OCI-LY1 (cell line): ENCODE measurements around the gene SHROOM3.

Experiments used
- H2AFZ ChIP-seq: fragments of 200-600 bp; sonication (generic), shearing (Covaris generic); 2 replicates; pipeline ENCODE4 v1.6.0; 2014; ENCODE audit warnings: antibody characterized with exemption, mild to moderate bottlenecking, low read length
- H3F3A ChIP-seq: fragments of 200-600 bp; sonication (generic), shearing (Covaris generic); 2 replicates; pipeline ENCODE4 v1.6.0; 2014; ENCODE audit warnings: mild to moderate bottlenecking, antibody characterized with exemption, low read length, moderate library complexity; ENCODE audit not compliant: insufficient read depth
- H3K27ac ChIP-seq: fragments of 200-600 bp; sonication (generic); 2 replicates; pipeline ENCODE4 v1.5.1; 2014; ENCODE audit warnings: low read length, mixed run types, mild to moderate bottlenecking, low read depth; ENCODE audit not compliant: poor library complexity, severe bottlenecking
- H3K27me3 ChIP-seq: fragments of 200-600 bp; sonication (generic); 2 replicates; pipeline ENCODE4 v1.6.0; 2014; ENCODE audit warnings: antibody characterized with exemption, mild to moderate bottlenecking, low read length, moderate library complexity; ENCODE audit not compliant: insufficient read depth
- H3K36me3 ChIP-seq: fragments of 200-600 bp; sonication (generic); 2 replicates; pipeline ENCODE4 v1.6.1; 2014; ENCODE audit warnings: mild to moderate bottlenecking, antibody characterized with exemption, low read length, moderate library complexity, mixed read lengths; ENCODE audit not compliant: insufficient read depth
- H3K4me1 ChIP-seq: fragments of 200-600 bp; sonication (generic); 2 replicates; pipeline ENCODE4 v1.5.1; 2014; ENCODE audit warnings: mild to moderate bottlenecking, low read length, moderate library complexity; ENCODE audit not compliant: insufficient read depth, severe bottlenecking
- H3K4me2 ChIP-seq: fragments of 200-600 bp; sonication (generic), shearing (Covaris generic); 2 replicates; pipeline ENCODE4 v1.6.1; 2014; ENCODE audit warnings: low read length
- H3K4me3 ChIP-seq: fragments of 200-600 bp; sonication (generic); 2 replicates; pipeline ENCODE4 v1.5.1; 2014; ENCODE audit warnings: low read length, low read depth, mild to moderate bottlenecking, mixed read lengths; ENCODE audit not compliant: poor library complexity, severe bottlenecking
- H3K79me2 ChIP-seq: fragments of 200-600 bp; shearing (Covaris generic); 2 replicates; pipeline ENCODE4 v1.6.1; 2016; ENCODE audit warnings: mixed run types, low read length, mixed read lengths; ENCODE audit not compliant: insufficient read depth
- H3K9ac ChIP-seq: fragments of 200-600 bp; sonication (generic), shearing (Covaris generic); 2 replicates; pipeline ENCODE4 v1.6.1; 2014; ENCODE audit warnings: mild to moderate bottlenecking, low read length, mixed read lengths
- H3K9me2 ChIP-seq: fragments of 200-600 bp; sonication (generic), shearing (Covaris generic); 2 replicates; pipeline ENCODE4 v1.6.1; 2014; ENCODE audit warnings: low read depth, mild to moderate bottlenecking, low read length, mixed read lengths
- H3K9me3 ChIP-seq: fragments of 200-600 bp; shearing (Covaris generic); 2 replicates; pipeline ENCODE4 v1.6.1; 2014; ENCODE audit warnings: low read length, mixed read lengths
- H4K20me1 ChIP-seq: fragments of 200-600 bp; sonication (generic), shearing (Covaris generic); 2 replicates; pipeline ENCODE4 v1.6.0; 2016; ENCODE audit warnings: mild to moderate bottlenecking, low read length; ENCODE audit not compliant: insufficient read depth
- CTCF ChIP-seq: fragments of 200-600 bp; sonication (generic), shearing (Covaris generic); IDR thresholded peaks from 2 replicates; pipeline ENCODE4 v1.5.1; 2017; ENCODE audit warnings: mild to moderate bottlenecking, antibody characterized with exemption, low read length, moderate library complexity, mixed read lengths
- EZH2 ChIP-seq: fragments of 200-600 bp; sonication (generic), shearing (Covaris generic); IDR thresholded peaks from 2 replicates; pipeline ENCODE4 v1.8.0; 2017; ENCODE audit warnings: borderline replicate concordance, mixed run types, mild to moderate bottlenecking, antibody characterized with exemption, low read length, moderate library complexity, mixed read lengths

Gene SHROOM3

GRCh38 chr4:76388160-76388908, 46.7 kb upstream of the SHROOM3 start:
- no peak overlapping the region for H3K27ac ChIP-seq
- TF ChIP-seq CTCF (no peak), EZH2 (no peak)
- H3K4me3 ChIP-seq = no peak overlapping the region
- H3K4me1 ChIP-seq = no peaks in the 10 kb centered on the region
- no peaks in the 10 kb centered on the region for H3K27me3 ChIP-seq
- no peak overlapping the region for H3K9ac ChIP-seq
- no peaks in the 10 kb centered on the region for H3K9me3 ChIP-seq
- no peaks in the 10 kb centered on the region for H3F3A ChIP-seq
- no peaks in the 10 kb centered on the region for H3K79me2 ChIP-seq
- no peak overlapping the region for H3K4me2 ChIP-seq
- H3K9me2 ChIP-seq = no peaks in the 10 kb centered on the region
- H2AFZ ChIP-seq = no peak overlapping the region
- no peaks in the 10 kb centered on the region for H3K36me3 ChIP-seq
- no peaks in the 10 kb centered on the region for H4K20me1 ChIP-seq

GRCh38 chr4:76401654-76402053, 33.4 kb upstream of the SHROOM3 start:
- TF ChIP-seq CTCF = no peak
- TF ChIP-seq EZH2 = no peak
- H4K20me1 ChIP-seq = no peaks in the 10 kb centered on the region
- H2AFZ ChIP-seq = no peak overlapping the region

GRCh38 chr4:76406081-76406480, 28.9 kb upstream of the SHROOM3 start:
- no peak for TF ChIP-seq EZH2
- no peak for TF ChIP-seq CTCF
- H3K36me3 ChIP-seq = no peaks in the 10 kb centered on the region
- H3K4me3 ChIP-seq = no peak overlapping the region
- H3K4me1 ChIP-seq = no peaks in the 10 kb centered on the region
- H3K27ac ChIP-seq = no peak overlapping the region
- no peak overlapping the region for H2AFZ ChIP-seq
- H3K9me3 ChIP-seq = no peaks in the 10 kb centered on the region
- no peaks in the 10 kb centered on the region for H3F3A ChIP-seq
- no peak overlapping the region for H3K4me2 ChIP-seq
- H3K9me2 ChIP-seq = no peaks in the 10 kb centered on the region
- no peaks in the 10 kb centered on the region for H3K79me2 ChIP-seq
- H3K27me3 ChIP-seq = no peaks in the 10 kb centered on the region
- H3K9ac ChIP-seq = no peak overlapping the region
- no peaks in the 10 kb centered on the region for H4K20me1 ChIP-seq

More at GRCh38 chr4:76401654-76402053, 33.4 kb upstream of the SHROOM3 start:
- no peaks in the 10 kb centered on the region for H3K4me1 ChIP-seq
- H3K9me3 ChIP-seq = no peaks in the 10 kb centered on the region
- H3K9me2 ChIP-seq = no peaks in the 10 kb centered on the region
- no peak overlapping the region for H3K27ac ChIP-seq
- H3K9ac ChIP-seq = no peak overlapping the region
- no peaks in the 10 kb centered on the region for H3K79me2 ChIP-seq
- no peak overlapping the region for H3K4me3 ChIP-seq
- no peaks in the 10 kb centered on the region for H3F3A ChIP-seq
- no peak overlapping the region for H3K4me2 ChIP-seq
- no peaks in the 10 kb centered on the region for H3K27me3 ChIP-seq
- H3K36me3 ChIP-seq = no peaks in the 10 kb centered on the region
